T follicular helper cell (primary cell): ENCODE measurements around the gene OR1I1.
A peak's percentile ranks its signal among the peaks of the same experiment; 100 is the strongest.
"Not testable (repeated sequence)": the region's sequence is repeated elsewhere in the genome, so short reads cannot be mapped to it uniquely, and the experiment has no call there.

Experiments
- DNase-seq: peaks from one replicate; pipeline ENCODE4 v3.0.0-alpha.2; 2020; ENCODE audit warnings: low read depth
- total RNA-seq, 2 experiments: gene quantifications; one replicate each; lab custom pipeline; 2026; lab: John Stamatoyannopoulos, UW

OR1I1 gene
- total RNA-seq: 0 reads per million in 2 experiments

DNA sequence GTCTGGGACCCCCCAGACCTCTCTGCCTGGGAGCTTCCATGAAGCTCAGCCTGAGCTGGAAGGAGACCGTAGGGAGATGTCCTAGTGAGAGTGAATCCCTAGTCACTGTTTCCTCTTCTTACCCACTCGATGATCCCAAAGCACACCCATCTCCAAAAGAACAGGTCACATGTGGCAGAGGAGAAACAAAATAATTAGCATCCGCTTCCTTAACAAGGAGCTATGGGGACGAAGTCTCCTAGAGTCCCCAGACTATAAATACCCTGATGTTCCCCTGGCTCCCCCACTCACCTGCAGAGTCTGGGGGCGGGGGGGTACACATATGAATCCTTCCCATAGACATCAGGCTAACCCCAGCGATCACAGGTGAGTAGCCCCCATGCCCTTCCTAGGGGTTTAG is at the start of gene OR1I1:
Gene OR1I1, plus strand, starts transcription at position 301 of the 400 bp plus-strand sequence. CDS start 4,855 bp downstream, outside the sequence.
- no peak for DNase-seq

DNA sequence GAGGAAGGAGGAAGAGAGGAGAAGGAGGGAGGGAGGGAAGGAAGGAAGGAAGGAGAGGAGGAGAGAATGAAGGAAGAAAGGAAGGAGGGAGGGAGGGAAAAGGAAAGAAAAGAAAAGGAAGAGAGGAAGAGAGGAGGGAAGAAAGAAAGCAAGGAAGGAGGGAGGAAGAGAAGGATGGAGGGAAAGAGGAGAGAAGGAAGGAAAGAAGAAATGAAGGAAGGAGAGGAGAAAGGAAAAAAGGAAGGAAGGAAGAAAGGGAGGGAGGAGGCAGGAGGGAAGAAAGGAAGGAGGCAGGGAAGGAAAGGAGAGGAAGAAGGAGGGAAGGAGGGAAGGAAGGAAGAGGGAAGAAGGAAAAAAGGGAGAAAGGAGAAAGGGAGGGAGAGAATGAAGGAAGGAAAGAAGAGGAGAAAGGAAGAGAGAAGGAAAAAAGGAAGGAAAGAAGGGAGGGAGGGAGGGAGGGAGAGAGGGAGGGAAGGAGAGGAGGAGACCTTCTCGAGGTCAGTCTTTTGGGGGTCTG is 46.2 kb upstream of the OR1I1 start:
- DNase-seq: no peak

- DNase-seq: no peak
Observed at GRCh38 chr19:15037586-15037985, 44.4 kb upstream of the OR1I1 start.

DNA sequence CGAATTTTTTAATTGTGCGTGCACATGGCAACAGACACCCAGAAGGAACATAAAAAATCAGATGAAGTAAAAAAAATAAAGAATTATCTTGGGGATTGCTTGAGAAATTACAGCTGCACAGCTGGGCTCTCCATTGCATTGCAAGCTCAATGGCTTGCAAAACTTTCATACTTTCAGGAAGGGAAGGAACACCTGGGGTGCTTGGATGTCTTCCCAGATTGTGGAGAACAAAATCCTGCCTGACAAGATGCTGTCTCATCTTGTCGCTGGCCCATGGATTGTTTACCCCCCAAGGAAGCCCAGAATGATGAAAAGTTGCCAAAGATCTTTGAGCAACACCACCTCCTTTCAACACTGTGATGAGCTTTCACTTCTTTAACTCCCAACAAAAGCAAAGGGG is 43.7 kb upstream of the OR1I1 start:
- DNase-seq: no peak

- DNase-seq: no peak
Observed at GRCh38 chr19:15042003-15042402, 40.0 kb upstream of the OR1I1 start.

GRCh38 chr19:15042826-15043225 is 39.2 kb upstream of the OR1I1 start:
- no peak for DNase-seq

DNA sequence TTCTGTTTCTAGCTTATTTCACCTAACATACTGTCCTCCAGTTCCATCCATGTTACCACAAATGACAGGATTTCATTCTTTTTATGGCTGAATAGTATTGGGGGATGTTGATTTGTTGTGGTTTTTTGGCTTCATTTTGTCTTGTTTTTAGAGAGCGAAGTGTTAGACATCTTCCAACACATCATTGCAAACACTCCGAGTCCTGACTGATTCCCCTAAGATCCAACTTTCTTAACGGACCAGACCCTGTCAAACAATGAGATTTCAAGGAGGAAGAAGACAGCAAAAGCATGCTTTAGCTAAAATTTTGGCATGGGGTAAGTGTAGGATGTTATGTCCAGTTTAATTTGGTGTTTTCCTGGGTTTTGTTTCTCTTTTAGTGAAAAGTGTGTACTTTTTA is 36.5 kb upstream of the OR1I1 start:
- DNase-seq: no peak

- no peak for DNase-seq
Observed at GRCh38 chr19:15047680-15048079, 34.3 kb upstream of the OR1I1 start.

DNA sequence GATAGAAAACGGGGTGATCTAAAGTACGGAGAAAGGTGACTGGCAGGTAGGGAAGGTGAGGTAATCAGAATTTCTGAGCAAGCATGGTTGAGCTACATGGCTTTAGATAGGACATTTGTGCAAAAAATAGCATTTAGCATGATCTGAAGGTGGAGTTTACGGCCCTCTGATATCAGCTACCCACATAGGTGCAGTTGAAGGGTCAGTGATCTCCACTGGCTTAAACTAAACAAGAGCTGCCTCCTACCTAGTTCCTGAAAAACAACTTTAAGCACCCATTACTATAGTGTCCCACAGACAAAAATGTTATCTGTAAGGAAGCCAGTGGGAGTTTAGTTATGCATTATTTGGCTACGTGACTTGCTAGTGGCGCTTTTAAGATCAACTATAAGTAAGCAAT is 33.9 kb upstream of the OR1I1 start:
- DNase-seq: no peak

- no peak for DNase-seq
Observed at GRCh38 chr19:15048885-15049541, 33.0 kb upstream of the OR1I1 start, which contains the start of gene CASP14. TSS of gene CASP14 (plus strand) at chr19:15049480. CDS start at chr19:15052252, 2,772 bp downstream.

DNA sequence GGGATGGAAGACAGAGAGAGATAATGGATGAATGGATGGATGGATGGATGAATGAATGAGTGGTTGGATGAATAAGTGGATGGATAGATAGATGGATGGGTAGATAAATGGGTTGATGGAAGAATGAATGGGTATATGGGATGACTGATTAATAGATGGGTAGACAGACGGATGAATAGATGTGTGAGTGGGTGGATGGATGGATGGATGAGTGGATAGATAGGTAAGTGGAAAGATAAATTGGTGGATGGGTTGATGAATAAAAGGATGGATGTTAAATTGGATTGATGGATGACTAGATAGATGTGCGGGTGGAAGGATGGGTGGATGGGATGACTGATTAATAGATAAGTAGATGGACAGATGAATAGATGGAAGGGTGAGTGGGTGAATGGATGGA is 31.4 kb upstream of the OR1I1 start:
- no peak for DNase-seq

- DNase-seq: no peak
Observed at GRCh38 chr19:15062036-15062435, 20.0 kb upstream of the OR1I1 start.

- DNase-seq: not testable (repeated sequence)
Observed at GRCh38 chr19:15070386-15070785, 11.6 kb upstream of the OR1I1 start.

DNA sequence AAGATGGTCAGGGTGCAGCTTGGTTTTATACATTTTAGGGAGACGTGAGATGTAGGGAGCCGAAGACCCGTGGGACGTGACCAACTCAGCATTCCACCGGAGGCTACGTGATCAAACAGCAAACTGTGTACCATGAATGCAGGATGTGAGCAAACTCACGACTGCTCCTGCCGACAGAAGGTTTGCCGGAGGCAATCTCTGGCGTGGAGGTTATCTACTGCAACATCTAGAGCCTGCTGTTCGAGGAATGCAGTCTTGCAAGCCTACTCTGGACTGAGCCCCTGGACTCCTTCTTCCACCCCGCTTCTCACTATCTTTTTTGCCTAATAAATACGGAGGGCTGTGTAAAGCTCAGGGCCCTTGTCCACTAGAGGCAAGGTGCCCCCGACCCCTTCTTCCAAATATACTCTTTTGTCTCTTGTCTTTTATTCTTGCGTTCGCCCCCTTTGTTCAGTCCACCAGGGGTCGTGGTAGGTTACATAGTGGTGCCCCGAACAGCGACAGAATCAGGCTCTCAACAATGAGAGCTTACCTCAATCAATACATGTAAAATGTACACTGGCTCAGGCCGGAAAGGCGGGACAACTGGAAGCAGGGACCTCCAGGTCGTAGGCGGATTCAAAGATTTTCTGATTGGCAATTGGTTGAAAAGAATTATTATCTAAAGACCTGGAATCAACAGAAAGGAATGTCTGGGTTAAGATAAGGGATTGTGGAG is 8.9 kb upstream of the OR1I1 start:
- DNase-seq: no peak

GRCh38 chr19:15074371-15074770 is 7.6 kb upstream of the OR1I1 start:
- no peak for DNase-seq

- no peak for DNase-seq
Observed at GRCh38 chr19:15075806-15076205, 6.2 kb upstream of the OR1I1 start.

- DNase-seq: not testable (repeated sequence)
Observed at GRCh38 chr19:15080002-15080401, 2.0 kb upstream of the OR1I1 start.

- no peak for DNase-seq
Observed at GRCh38 chr19:15087182-15087581, 5.2 kb downstream of the OR1I1 start.

GRCh38 chr19:15091918-15092753 is 10.1 kb downstream of the OR1I1 start:
- peak; percentile 17 for DNase-seq

- DNase-seq: no peak
Observed at GRCh38 chr19:15093001-15093400, 11.0 kb downstream of the OR1I1 start.

DNA sequence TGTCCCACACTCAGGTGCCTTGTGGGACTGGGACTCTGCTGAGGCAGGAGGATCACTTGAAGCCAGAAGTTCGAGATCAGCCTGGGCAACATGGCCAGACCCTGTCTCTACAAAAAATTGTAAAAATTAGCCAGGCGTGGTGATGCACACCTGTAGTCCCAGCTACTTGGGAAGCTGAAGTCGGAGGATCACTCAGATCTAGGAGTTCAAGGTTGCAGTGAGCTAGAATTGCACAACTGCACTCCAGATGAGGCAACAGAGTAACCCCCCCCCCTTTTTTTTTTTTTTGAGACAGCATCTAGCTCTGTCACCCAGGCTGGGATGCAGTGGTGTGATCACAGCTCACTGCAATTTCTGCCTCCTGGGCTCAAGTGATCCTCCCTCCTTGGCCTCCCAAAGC is 14.2 kb downstream of the OR1I1 start:
- DNase-seq: no peak

GRCh38 chr19:15097980-15098379 is 16.0 kb downstream of the OR1I1 start:
- DNase-seq: not testable (repeated sequence)
